ENCODE measurements around the gene ANKFY1.
"Not testable (repeated sequence)": the region's sequence is repeated elsewhere in the genome, so short reads cannot be mapped to it uniquely, and the experiment has no call there.

DNA sequence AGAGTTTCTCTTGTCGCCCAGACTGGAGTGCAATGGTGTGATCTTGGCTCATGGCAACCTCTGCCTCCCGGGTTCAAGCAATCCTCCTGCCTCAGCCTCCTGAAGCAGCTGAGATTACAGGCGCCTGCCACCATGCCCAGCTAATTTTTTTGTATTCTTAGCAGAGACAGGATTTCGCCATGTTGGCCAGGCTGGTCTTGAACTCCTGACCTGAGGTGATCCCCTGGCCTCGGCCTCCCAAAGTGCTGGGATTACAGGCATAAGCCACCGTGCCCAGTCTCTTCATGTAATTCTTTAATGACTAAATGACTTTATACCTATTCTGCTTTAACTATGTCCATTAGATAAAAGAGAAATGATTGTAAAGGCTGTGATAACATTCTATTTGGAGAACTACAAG lies 8.5 kb downstream of the ANKFY1 start:
- TF ChIP-seq, protein P1, sequence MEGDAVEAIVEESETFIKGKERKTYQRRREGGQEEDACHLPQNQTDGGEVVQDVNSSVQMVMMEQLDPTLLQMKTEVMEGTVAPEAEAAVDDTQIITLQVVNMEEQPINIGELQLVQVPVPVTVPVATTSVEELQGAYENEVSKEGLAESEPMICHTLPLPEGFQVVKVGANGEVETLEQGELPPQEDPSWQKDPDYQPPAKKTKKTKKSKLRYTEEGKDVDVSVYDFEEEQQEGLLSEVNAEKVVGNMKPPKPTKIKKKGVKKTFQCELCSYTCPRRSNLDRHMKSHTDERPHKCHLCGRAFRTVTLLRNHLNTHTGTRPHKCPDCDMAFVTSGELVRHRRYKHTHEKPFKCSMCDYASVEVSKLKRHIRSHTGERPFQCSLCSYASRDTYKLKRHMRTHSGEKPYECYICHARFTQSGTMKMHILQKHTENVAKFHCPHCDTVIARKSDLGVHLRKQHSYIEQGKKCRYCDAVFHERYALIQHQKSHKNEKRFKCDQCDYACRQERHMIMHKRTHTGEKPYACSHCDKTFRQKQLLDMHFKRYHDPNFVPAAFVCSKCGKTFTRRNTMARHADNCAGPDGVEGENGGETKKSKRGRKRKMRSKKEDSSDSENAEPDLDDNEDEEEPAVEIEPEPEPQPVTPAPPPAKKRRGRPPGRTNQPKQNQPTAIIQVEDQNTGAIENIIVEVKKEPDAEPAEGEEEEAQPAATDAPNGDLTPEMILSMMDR (IDR thresholded peaks at IDR 0.05) = not testable (repeated sequence)
- not testable (repeated sequence) for TF ChIP-seq SMAD3 (CRISPR knock-in tag; IDR thresholded peaks at IDR 0.05; ENCODE audit: borderline replicate concordance); TP53 (CRISPR knock-in tag; IDR thresholded peaks at IDR 0.05); ESRRA (CRISPR knock-in tag; IDR thresholded peaks at IDR 0.05; ENCODE audit: borderline replicate concordance); NFE2L1 (CRISPR knock-in tag; IDR thresholded peaks at IDR 0.05)
